Karpas-422 (cell line): ENCODE results near the gene DOK7. TPM values are rescaled to one million over a fixed set of nuclear protein-coding genes. Genes with fewer than 3 reads are reported as not detected.

Experiments
- DNase-seq: peaks from one replicate; pipeline ENCODE4 v3.0.0-alpha.2; 2015
- H2AFZ ChIP-seq: fragments of 200-600 bp; sonication (generic); 2 replicates; pipeline ENCODE4 v1.6.1; 2014; ENCODE audit warnings: antibody characterized with exemption, low read length, mixed read lengths
- H3K27ac ChIP-seq: fragments of 200-600 bp; sonication (generic); 2 replicates; pipeline ENCODE4 v1.5.1; 2014; ENCODE audit warnings: mild to moderate bottlenecking, low read length, moderate library complexity
- H3K27me3 ChIP-seq: fragments of 200-600 bp; sonication (generic); 2 replicates; pipeline ENCODE4 v1.6.1; 2014; ENCODE audit warnings: low read length, mixed read lengths
- H3K36me3 ChIP-seq: fragments of 200-600 bp; sonication (generic); 2 replicates; pipeline ENCODE4 v1.6.1; 2014; ENCODE audit warnings: low read length, mixed read lengths; ENCODE audit not compliant: insufficient read depth
- H3K4me1 ChIP-seq: fragments of 200-600 bp; sonication (generic); 2 replicates; pipeline ENCODE4 v1.6.1; 2014; ENCODE audit warnings: mild to moderate bottlenecking, low read length, mixed read lengths
- H3K4me2 ChIP-seq: fragments of 200-600 bp; sonication (generic); 2 replicates; pipeline ENCODE4 v1.6.1; 2014; ENCODE audit warnings: low read length, low read depth, mild to moderate bottlenecking; ENCODE audit not compliant: poor library complexity, severe bottlenecking
- H3K4me3 ChIP-seq: fragments of 200-600 bp; sonication (generic); 2 replicates; pipeline ENCODE4 v1.5.1; 2014; ENCODE audit warnings: mild to moderate bottlenecking, antibody characterized with exemption, low read length, mixed read lengths
- H3K79me2 ChIP-seq: fragments of 200-600 bp; sonication (generic); 2 replicates; pipeline ENCODE4 v1.6.1; 2014; ENCODE audit warnings: mild to moderate bottlenecking, low read length, mixed read lengths
- H3K9ac ChIP-seq: fragments of 200-600 bp; sonication (generic); 2 replicates; pipeline ENCODE4 v1.6.0; 2014; ENCODE audit warnings: low read length
- H3K9me2 ChIP-seq: fragments of 200-600 bp; sonication (generic), shearing (Covaris generic); replicated peaks from 2 replicates; pipeline ENCODE4 v1.6.0; 2014; ENCODE audit warnings: mild to moderate bottlenecking, low read length, moderate library complexity; ENCODE audit not compliant: insufficient read depth
- H3K9me3 ChIP-seq: fragments of 300-700, 200-600 bp; sonication (generic); 2 replicates; pipeline ENCODE4 v1.6.1; 2014; ENCODE audit warnings: low read length, mixed read lengths
- H4K20me1 ChIP-seq: fragments of 200-600 bp; sonication (generic); 2 replicates; pipeline ENCODE4 v1.6.1; 2014; ENCODE audit warnings: mild to moderate bottlenecking, antibody characterized with exemption, low read length, low read depth; ENCODE audit not compliant: insufficient read depth
- total RNA-seq: library from RNA; depleted of rRNA; stranded (reverse); fragments of >200 nt; shearing (Covaris generic); gene quantifications from 2 replicates; pipeline ENCODE4 v1.2.3, GENCODE V29; 2014; ENCODE audit warnings: low replicate concordance

The DOK7 gene
- total RNA-seq, 1 experiment from 2014 or later = 1.6 TPM

DNA sequence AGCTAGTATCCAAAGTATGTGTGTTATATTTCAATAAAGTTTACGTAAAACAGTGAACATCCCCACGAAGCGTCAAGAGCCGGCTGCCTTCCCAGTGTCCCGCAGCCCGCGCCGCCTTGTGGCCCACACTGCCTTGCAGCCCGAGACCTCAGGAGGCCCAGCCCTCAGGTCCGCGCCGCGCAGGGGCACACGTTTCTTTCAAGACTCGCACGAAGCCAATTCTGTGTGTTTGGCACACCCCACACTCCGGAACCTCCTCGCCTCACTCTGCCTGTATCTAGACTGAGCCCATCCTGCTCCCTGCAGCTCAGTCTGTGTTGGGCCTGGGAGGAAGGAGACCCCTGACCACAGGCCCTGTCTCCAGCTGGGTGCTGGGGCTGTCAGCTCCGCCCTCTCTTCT, 63.4 kb downstream of the DOK7 start:
- peak; percentile 16 for DNase-seq
- no peaks in the 10 kb centered on the region for H3K9me3 ChIP-seq
- no peaks in the 10 kb centered on the region for H3K9me2 ChIP-seq
- no peak overlapping the region for H2AFZ ChIP-seq
- H3K4me2 ChIP-seq = no peak overlapping the region
- peaks cover 35% of the 10 kb centered on the region for H3K4me1 ChIP-seq
- no peaks in the 10 kb centered on the region for H3K27me3 ChIP-seq
- peaks cover 44% of the 10 kb centered on the region for H3K79me2 ChIP-seq
- peaks cover 29% of the 10 kb centered on the region; the same call in 1 of the 2 replicates for H4K20me1 ChIP-seq
- H3K9ac ChIP-seq = no peak overlapping the region
- no peak overlapping the region for H3K4me3 ChIP-seq
- no peak overlapping the region for H3K27ac ChIP-seq
- H3K36me3 ChIP-seq = no peaks in the 10 kb centered on the region

DNA sequence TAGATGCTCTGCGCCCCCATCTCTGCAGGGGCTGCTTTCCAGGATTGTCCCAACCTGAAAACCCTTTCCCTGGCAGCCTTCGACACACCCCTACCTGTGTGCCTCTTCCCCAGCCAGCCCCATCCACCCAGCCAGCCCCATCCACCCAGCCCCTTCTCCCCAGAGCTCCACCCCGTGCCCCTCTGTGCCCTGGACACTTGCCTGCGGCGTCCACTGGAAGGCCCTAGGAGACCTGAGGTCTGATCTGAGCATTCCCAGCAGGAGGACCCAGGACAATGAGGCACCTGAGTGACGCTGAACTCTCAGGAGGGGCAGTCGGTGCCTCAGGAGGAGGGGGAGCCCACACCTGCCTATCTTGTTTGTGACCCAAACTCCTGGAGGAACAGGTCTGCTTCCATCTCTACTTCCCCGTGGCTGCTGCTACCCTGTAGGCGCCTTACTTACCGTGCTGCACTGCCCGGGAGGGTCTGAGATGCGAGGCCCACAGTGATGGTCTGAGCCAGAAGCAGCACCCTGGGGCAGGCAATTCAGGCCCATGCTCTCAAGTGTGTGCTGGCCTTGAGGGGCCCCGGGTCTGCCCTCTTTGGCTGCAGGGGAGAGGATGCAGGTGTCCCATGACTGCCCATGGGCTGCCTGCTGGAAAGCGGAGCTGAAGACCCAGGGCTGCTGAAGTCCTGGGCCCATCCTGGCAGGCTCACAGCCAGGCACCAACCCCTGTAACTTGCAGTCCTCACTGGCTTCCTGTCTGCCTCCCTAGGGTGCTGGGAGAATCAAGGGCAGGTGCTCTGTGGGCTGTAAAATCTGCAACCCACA, 64.2 kb downstream of the DOK7 start:
- Histone ChIP-seq H3K9me3 (no peaks in the 10 kb centered on the region), H3K9me2 (no peaks in the 10 kb centered on the region), H3K27ac (no peak overlapping the region), H3K4me2 (no peak overlapping the region), H4K20me1 (peaks cover 30% of the 10 kb centered on the region; the same call in 1 of the 2 replicates), H3K9ac (peak overlapping the region; percentile 39; the same call in 1 of the 2 replicates), H2AFZ (no peak overlapping the region), H3K36me3 (no peaks in the 10 kb centered on the region), H3K4me3 (no peak overlapping the region), H3K79me2 (peaks cover 51% of the 10 kb centered on the region), H3K4me1 (peaks cover 38% of the 10 kb centered on the region), H3K27me3 (no peaks in the 10 kb centered on the region)
- peak; percentile 39 for DNase-seq

DNA sequence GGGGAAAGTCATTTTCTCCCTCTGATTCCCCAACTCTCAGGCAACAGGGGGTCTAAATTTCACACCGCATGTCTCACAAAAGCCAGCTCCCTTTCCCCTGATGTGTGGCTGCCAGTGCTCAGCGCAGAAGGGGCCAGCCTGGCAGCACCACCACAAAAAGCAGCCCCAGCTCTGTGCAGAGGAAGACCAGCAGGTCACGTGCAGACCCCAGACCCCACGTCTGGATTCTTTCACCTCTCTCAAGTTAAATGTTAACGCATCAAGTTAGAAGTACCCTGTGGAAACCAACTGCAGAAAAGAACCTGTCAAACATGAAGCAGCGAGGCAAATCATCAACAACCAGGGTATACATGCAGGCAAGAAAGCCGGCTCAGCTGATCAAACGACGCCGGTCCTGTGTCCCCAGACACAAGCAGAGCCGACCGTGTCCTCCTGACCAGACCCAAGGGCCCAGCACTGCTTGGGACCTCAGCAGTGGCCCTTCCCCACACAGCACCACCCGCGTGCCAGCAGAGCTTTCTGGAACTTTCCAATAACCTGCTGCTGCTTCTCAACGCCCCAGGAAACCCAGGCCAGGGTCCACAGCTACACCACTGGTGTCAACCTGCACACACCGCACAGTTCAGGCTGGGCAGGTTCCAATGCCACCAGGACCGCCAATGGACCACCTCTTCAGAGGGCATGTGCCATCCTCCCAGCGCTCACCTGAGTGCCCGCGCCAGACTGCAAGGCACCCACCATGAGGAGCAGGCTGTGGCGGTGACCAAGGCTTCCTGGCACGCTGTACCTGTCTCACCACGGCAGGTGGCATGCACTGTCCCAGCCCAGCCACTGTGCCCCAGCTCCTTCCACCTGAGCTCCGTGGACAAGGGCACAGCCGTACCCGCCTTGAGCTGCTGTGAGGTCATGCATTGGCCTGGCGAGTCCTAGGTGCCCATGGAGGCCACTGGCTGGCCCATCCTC, 65.1 kb downstream of the DOK7 start:
- Histone ChIP-seq H2AFZ (no peak overlapping the region), H3K4me3 (no peak overlapping the region), H3K27me3 (no peaks in the 10 kb centered on the region), H3K27ac (no peak overlapping the region), H3K9me2 (no peaks in the 10 kb centered on the region), H3K79me2 (peaks cover 51% of the 10 kb centered on the region), H3K36me3 (no peaks in the 10 kb centered on the region), H4K20me1 (peaks cover 30% of the 10 kb centered on the region; the same call in 1 of the 2 replicates), H3K9ac (peak overlapping the region; percentile 39; the same call in 1 of the 2 replicates), H3K9me3 (no peaks in the 10 kb centered on the region), H3K4me1 (peaks cover 43% of the 10 kb centered on the region), H3K4me2 (no peak overlapping the region)
- peak; percentile 36 for DNase-seq

DNA sequence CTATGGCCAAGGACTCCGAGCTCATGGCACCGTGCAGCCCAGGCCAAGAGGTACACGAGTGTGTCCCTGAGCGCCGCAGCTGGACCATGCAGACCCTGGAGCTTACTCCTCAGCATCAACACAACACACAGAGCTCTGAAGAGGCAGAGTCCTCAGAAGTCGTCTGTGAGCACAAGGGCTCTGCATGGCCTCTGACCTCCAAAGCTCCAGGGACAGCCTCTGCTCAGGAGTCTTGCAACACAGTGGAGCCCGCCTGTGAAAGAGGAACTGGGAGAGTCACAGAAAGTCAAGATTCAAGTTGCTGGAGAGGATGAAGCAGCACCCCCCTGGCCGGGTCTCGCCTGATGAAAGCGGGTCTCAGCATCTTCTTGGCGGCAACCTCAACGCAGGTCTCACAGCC, 66.3 kb downstream of the DOK7 start:
- no peak overlapping the region for H3K4me2 ChIP-seq
- no peaks in the 10 kb centered on the region for H3K36me3 ChIP-seq
- no peak overlapping the region for H3K4me3 ChIP-seq
- H2AFZ ChIP-seq = no peak overlapping the region
- DNase-seq = peak; percentile 53
- peaks cover 51% of the 10 kb centered on the region for H3K79me2 ChIP-seq
- no peaks in the 10 kb centered on the region for H3K27me3 ChIP-seq
- H3K27ac ChIP-seq = no peak overlapping the region
- H3K9me3 ChIP-seq = no peaks in the 10 kb centered on the region
- peaks cover 30% of the 10 kb centered on the region; the same call in 1 of the 2 replicates for H4K20me1 ChIP-seq
- H3K9me2 ChIP-seq = no peaks in the 10 kb centered on the region
- H3K9ac ChIP-seq = no peak overlapping the region
- peaks cover 43% of the 10 kb centered on the region for H3K4me1 ChIP-seq

DNA sequence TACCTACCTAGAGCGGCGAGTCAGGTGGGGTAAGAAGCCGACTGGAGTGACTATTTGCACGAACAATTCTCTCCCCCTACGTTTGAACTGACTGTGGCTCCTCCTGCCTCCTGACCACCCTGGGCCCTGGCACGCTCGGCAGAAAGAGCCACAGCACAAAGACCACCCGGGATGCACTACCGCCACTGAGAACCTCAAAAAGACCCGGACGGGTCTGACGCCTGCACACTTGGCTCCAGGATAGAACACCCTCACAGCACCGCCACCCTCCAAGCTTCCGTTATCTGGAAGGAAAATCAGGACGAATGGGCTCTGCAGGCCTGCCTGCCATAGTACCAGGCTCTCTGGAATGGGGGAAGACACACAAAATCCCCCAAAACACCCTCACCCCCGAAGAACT, 66.9 kb downstream of the DOK7 start:
- no peak overlapping the region for H3K27ac ChIP-seq
- no peak overlapping the region for H2AFZ ChIP-seq
- H3K4me1 ChIP-seq = peaks cover 43% of the 10 kb centered on the region
- H3K4me2 ChIP-seq = no peak overlapping the region
- no peak overlapping the region for H3K4me3 ChIP-seq
- no peaks in the 10 kb centered on the region for H3K36me3 ChIP-seq
- H3K27me3 ChIP-seq = no peaks in the 10 kb centered on the region
- H3K79me2 ChIP-seq = peaks cover 51% of the 10 kb centered on the region
- peak; percentile 23 for DNase-seq
- no peak overlapping the region for H3K9ac ChIP-seq
- peaks cover 30% of the 10 kb centered on the region; the same call in 1 of the 2 replicates for H4K20me1 ChIP-seq
- no peaks in the 10 kb centered on the region for H3K9me2 ChIP-seq
- no peaks in the 10 kb centered on the region for H3K9me3 ChIP-seq

DNA sequence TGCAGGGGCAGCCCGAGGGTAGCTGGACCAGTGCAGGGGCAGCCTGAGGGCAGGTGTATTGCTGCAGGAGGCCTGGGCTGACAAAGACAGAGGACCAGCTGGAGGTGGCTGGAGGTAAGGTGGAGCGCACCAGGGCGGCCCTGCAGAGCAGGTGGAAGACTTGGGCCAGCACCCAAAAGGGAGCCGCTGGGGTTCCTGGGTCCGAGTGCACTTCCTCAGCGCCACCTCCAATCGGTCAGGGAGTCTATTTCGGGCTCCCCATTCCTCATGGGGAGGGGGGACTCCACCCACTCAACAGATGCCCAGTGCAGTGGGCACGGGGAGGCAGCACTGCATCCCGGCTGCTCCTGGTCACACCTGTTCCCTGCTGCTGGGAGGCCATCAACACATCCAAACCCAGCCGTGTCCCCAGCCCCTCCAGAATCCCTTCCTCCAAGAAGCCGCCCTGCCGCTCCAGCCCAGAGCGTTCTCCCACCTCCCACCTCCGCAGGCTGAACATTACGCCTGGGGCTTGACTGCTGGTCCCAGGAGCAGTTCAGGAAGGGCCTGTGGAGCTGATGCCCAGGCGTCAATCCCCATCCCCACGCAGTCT, 67.7 kb downstream of the DOK7 start:
- peaks cover 51% of the 10 kb centered on the region for H3K79me2 ChIP-seq
- H3K27me3 ChIP-seq = no peaks in the 10 kb centered on the region
- peaks cover 30% of the 10 kb centered on the region; the same call in 1 of the 2 replicates for H4K20me1 ChIP-seq
- no peaks in the 10 kb centered on the region for H3K9me3 ChIP-seq
- no peak overlapping the region for H3K27ac ChIP-seq
- H3K36me3 ChIP-seq = no peaks in the 10 kb centered on the region
- DNase-seq = peak; percentile 35
- peaks cover 43% of the 10 kb centered on the region for H3K4me1 ChIP-seq
- H3K9ac ChIP-seq = peak overlapping the region; percentile 86
- no peak overlapping the region for H2AFZ ChIP-seq
- no peaks in the 10 kb centered on the region for H3K9me2 ChIP-seq
- H3K4me2 ChIP-seq = peak overlapping the region; percentile 82
- peak overlapping the region; percentile 75 for H3K4me3 ChIP-seq

DNA sequence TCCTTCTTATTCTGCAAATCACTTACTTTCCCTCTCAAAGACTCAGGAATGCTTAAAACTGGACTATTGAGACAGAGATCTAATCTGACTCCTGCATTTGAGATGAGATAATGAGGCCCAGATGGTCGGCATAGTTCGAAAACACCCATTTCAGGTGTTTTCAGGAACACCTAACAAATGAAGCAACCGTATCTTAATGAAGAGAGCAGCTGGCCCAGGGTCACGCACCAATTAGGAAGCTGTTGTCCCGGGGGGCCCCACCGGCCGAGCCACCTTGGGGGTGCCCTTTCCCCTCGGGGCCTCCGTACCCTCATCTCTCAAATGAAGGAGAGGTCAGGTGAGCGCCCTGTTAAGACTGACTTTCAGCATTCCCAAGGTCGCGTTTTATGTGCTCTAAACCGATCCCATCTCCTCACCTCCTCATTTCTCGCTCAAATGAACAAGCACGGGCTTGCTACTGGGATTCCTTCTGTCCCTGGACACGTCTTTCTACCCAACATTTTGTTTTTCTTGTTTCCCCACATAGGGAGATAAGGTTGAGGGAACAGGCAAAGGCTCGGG, 68.3 kb downstream of the DOK7 start:
- Histone ChIP-seq H4K20me1 (peaks cover 30% of the 10 kb centered on the region; the same call in 1 of the 2 replicates), H3K36me3 (no peaks in the 10 kb centered on the region), H3K27me3 (no peaks in the 10 kb centered on the region), H3K4me3 (peak overlapping the region; percentile 75), H2AFZ (no peak overlapping the region), H3K27ac (0 out of 2 replicates have a peak overlapping the region, but pooled peaks have one; percentile 2), H3K9me2 (no peaks in the 10 kb centered on the region), H3K4me2 (peak overlapping the region; percentile 82), H3K79me2 (peaks cover 51% of the 10 kb centered on the region), H3K4me1 (peaks cover 43% of the 10 kb centered on the region), H3K9me3 (no peaks in the 10 kb centered on the region), H3K9ac (peak overlapping the region; percentile 86)
- DNase-seq = peak; percentile 52
